ENCODE data around the gene C6. TPM values are rescaled to one million over a fixed set of nuclear protein-coding genes. Genes with fewer than 3 reads are reported as not detected.

Gene C6
- total RNA-seq, 1 experiment from 2014 or later, result not detected

DNA sequence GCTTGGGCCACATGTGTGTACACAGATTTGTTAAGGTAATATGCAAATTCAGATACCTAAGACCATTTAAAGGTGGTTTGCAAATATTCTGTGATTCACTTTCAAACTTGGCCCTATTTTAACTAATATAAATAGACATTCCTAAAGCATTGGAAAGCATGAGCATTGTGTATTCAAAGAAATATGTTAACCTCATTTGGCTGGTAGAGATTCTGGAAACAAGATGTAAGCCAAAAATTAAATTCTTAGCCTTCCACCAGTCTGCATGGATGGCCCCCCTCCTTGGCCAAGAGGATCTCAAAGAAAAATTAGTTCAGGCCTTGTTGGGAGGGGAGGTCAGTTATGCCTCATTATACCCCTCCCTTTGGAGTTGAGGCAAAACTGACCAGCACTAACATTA is 38.7 kb upstream of the C6 start:
- TF ChIP-seq EZH2 (IDR thresholded peaks at IDR 0.05; ENCODE audit: low read depth), result no peak
- TF ChIP-seq CTCF (conservative IDR thresholded peaks at IDR 0.05), result no peak
- intact Hi-C loops (cut with micrococcal nuclease; ENCODE audit: unreplicated experiment), result no loop called here
- Histone ChIP-seq H3K9me3 (ENCODE audit: insufficient read depth, low read depth) (no peaks in the 10 kb centered on the region), H3K27ac (no peak overlapping the region), H3K4me2 (no peak overlapping the region), H3K9me2 (ENCODE audit: insufficient read depth) (no peaks in the 10 kb centered on the region), H3K4me3 (no peak overlapping the region), H3F3A (ENCODE audit: insufficient read depth, low read depth) (no peaks in the 10 kb centered on the region), H3K27me3 (ENCODE audit: insufficient read depth, low read depth) (no peaks in the 10 kb centered on the region), H3K79me2 (ENCODE audit: low read depth) (no peaks in the 10 kb centered on the region), H4K20me1 (ENCODE audit: insufficient read depth) (no peaks in the 10 kb centered on the region), H2AFZ (no peak overlapping the region), H3K36me3 (ENCODE audit: low read depth) (no peaks in the 10 kb centered on the region), H3K4me1 (replicated peaks; ENCODE audit: insufficient read depth) (peaks cover 7% of the 10 kb centered on the region)
- POLR2A ChIA-PET (ENCODE audit: unreplicated experiment), result no interaction called here
- no peak for DNase-seq
- CTCF ChIA-PET, result no interaction called here
- BruUV-seq (replicated peaks), result no TSS peak

- H2AFZ ChIP-seq, result no peak overlapping the region
- H3K4me1 ChIP-seq (replicated peaks; ENCODE audit: insufficient read depth), result peaks cover 23% of the 10 kb centered on the region
- BruUV-seq (replicated peaks), result no TSS peak
- H3K27me3 ChIP-seq (ENCODE audit: insufficient read depth, low read depth), result no peaks in the 10 kb centered on the region
- no peaks in the 10 kb centered on the region for H4K20me1 ChIP-seq (ENCODE audit: insufficient read depth)
- H3K4me2 ChIP-seq, result no peak overlapping the region
- H3K36me3 ChIP-seq (ENCODE audit: low read depth), result no peaks in the 10 kb centered on the region
- no peak overlapping the region for H3K4me3 ChIP-seq
- H3K79me2 ChIP-seq (ENCODE audit: low read depth), result no peaks in the 10 kb centered on the region
- no peaks in the 10 kb centered on the region for H3K9me3 ChIP-seq (ENCODE audit: insufficient read depth, low read depth)
- intact Hi-C loops (cut with micrococcal nuclease; ENCODE audit: unreplicated experiment), result no loop called here
- POLR2A ChIA-PET (ENCODE audit: unreplicated experiment), result no interaction called here
- H3F3A ChIP-seq (ENCODE audit: insufficient read depth, low read depth), result peaks cover 11% of the 10 kb centered on the region; the same call in 1 of the 2 replicates
- TF ChIP-seq EZH2 (IDR thresholded peaks at IDR 0.05; ENCODE audit: low read depth), result no peak
- TF ChIP-seq CTCF (conservative IDR thresholded peaks at IDR 0.05), result no peak
- no peak overlapping the region for H3K27ac ChIP-seq
- no peaks in the 10 kb centered on the region for H3K9me2 ChIP-seq (ENCODE audit: insufficient read depth)
- DNase-seq, result no peak
- CTCF ChIA-PET, result no interaction called here
Observed at GRCh38 chr5:41250351-41250987, 37.1 kb upstream of the C6 start.

- H2AFZ ChIP-seq, result no peak overlapping the region
- POLR2A ChIA-PET (ENCODE audit: unreplicated experiment), result no interaction called here
- no peaks in the 10 kb centered on the region for H3K9me2 ChIP-seq (ENCODE audit: insufficient read depth)
- H4K20me1 ChIP-seq (ENCODE audit: insufficient read depth), result no peaks in the 10 kb centered on the region
- BruUV-seq (replicated peaks), result no TSS peak
- no peaks in the 10 kb centered on the region for H3K79me2 ChIP-seq (ENCODE audit: low read depth)
- no peaks in the 10 kb centered on the region for H3K27me3 ChIP-seq (ENCODE audit: insufficient read depth, low read depth)
- H3K27ac ChIP-seq, result peak overlapping the region; percentile 52
- H3K4me2 ChIP-seq, result no peak overlapping the region
- H3K4me1 ChIP-seq (replicated peaks; ENCODE audit: insufficient read depth), result peaks cover 18% of the 10 kb centered on the region
- peaks cover 11% of the 10 kb centered on the region; the same call in 1 of the 2 replicates for H3F3A ChIP-seq (ENCODE audit: insufficient read depth, low read depth)
- DNase-seq, result no peak
- TF ChIP-seq EZH2 (IDR thresholded peaks at IDR 0.05; ENCODE audit: low read depth), result no peak
- TF ChIP-seq CTCF (conservative IDR thresholded peaks at IDR 0.05), result no peak
- H3K4me3 ChIP-seq, result no peak overlapping the region
- intact Hi-C loops (cut with micrococcal nuclease; ENCODE audit: unreplicated experiment), result no loop called here
- CTCF ChIA-PET, result no interaction called here
- no peaks in the 10 kb centered on the region for H3K36me3 ChIP-seq (ENCODE audit: low read depth)
- no peaks in the 10 kb centered on the region for H3K9me3 ChIP-seq (ENCODE audit: insufficient read depth, low read depth)
Observed at GRCh38 chr5:41247135-41247534, 33.8 kb upstream of the C6 start.
